HCT116 (cell line): ENCODE measurements around the gene SCYGR3. TPM values are rescaled to one million over a fixed set of nuclear protein-coding genes. Genes with fewer than 3 reads are reported as not detected.

Source experiments
- ATAC-seq: fragments of 200-7000 bp; cut with Tn5 transposase; 2 replicates; pipeline ENCODE4 v1.9.1; 2020; ENCODE audit warnings: mild to moderate bottlenecking, moderate library complexity
- BruUV-seq: library from RNA; stranded (reverse); fragments of 400-500 nt; replicated peaks from 2 replicates; lab custom pipeline; 2021; lab: Mats Ljungman, UMichigan
- CTCF ChIA-PET: fragments of 300-600 bp; sonication (Branson Sonifier 250); formaldehyde crosslinking; loops from one replicate; lab custom pipeline; 2021; ENCODE audit warnings: antibody characterized with exemption; lab: Charles Lee
- POLR2A ChIA-PET: fragments of 300-600, 350-600 bp; sonication (Branson Sonifier 250); formaldehyde crosslinking; loops from one replicate; lab custom pipeline; 2021; ENCODE audit warnings: antibody characterized with exemption; lab: Charles Lee
- RAD21 ChIA-PET, 2 experiments: fragments of 300-600 bp; sonication (Branson Sonifier 250); formaldehyde crosslinking; loops; one replicate each; lab custom pipeline; 2023; ENCODE audit warnings: low total read pairs in 2 of 2; ENCODE audit not compliant: uncharacterized antibody in 2 of 2, unreplicated experiment in 2 of 2, low non-redundant PET in 1 of 2; lab: Charles Lee
- DNase-seq: peaks from one replicate; pipeline ENCODE4 v3.0.0-alpha.2; 2010; ENCODE audit warnings: low read depth, low spot score
- H2AFZ ChIP-seq: fragments of 200-600 bp; shearing (Covaris generic), sonication (generic); 2 replicates; pipeline ENCODE4 v1.6.1; 2017; ENCODE audit warnings: low read depth, mixed run types, mixed read lengths, antibody characterized with exemption, low read length; ENCODE audit not compliant: poor library complexity, severe bottlenecking
- H3K27ac ChIP-seq: 2 replicates; pipeline ENCODE4 v1.5.1; 2012; ENCODE audit warnings: low read depth, low read length
- H3K27me3 ChIP-seq: fragments of 200-600 bp; sonication (generic); 2 replicates; pipeline ENCODE4 v1.6.1; 2016; ENCODE audit warnings: mixed run types, low read length, mixed read lengths; ENCODE audit not compliant: insufficient read depth
- H3K36me3 ChIP-seq, 2 experiments: fragments of 200-500 bp in 1 of 2; fragments of 200-600 bp in 1 of 2; sonication (Bioruptor generic) in 1 of 2; sonication (generic) in 1 of 2; 2 replicates each; pipeline versions ENCODE4 v1.5.1 to v1.6.1; 2014 to 2016; ENCODE audit warnings: low read length in 2 of 2, inconsistent platforms in 1 of 2, mixed read lengths in 1 of 2, mixed run types in 1 of 2; ENCODE audit not compliant: insufficient read depth in 2 of 2, control insufficient read depth in 1 of 2
- H3K4me1 ChIP-seq, 2 experiments: fragments of 200-600 bp in 1 of 2; sonication (generic) in 1 of 2; 2 replicates each; pipeline versions ENCODE4 v1.5.1 to v1.6.1; 2012 to 2017; ENCODE audit warnings: low read length in 2 of 2, inconsistent platforms in 1 of 2, mild to moderate bottlenecking in 1 of 2, mixed read lengths in 1 of 2, mixed run types in 1 of 2, moderate library complexity in 1 of 2; ENCODE audit not compliant: insufficient read depth in 2 of 2, control insufficient read depth in 1 of 2
- H3K4me2 ChIP-seq: fragments of 200-600 bp; sonication (generic); 2 replicates; pipeline ENCODE4 v1.6.1; 2017; ENCODE audit warnings: mixed run types, low read length, mixed read lengths
- H3K4me3 ChIP-seq, 2 experiments: fragments of 200-600 bp in 1 of 2; sonication (generic) in 1 of 2; replicated peaks in 1 of 2; 2 replicates each; pipeline ENCODE4 v1.5.1; 2011 to 2016; ENCODE audit warnings: low read length in 2 of 2, control low read depth in 1 of 2, low read depth in 1 of 2, mild to moderate bottlenecking in 1 of 2, mixed read lengths in 1 of 2, mixed run types in 1 of 2
- H3K79me2 ChIP-seq: fragments of 200-600 bp; sonication (generic); 2 replicates; pipeline ENCODE4 v1.6.1; 2017; ENCODE audit warnings: mild to moderate bottlenecking, mixed run types, low read length, moderate library complexity, mixed read lengths; ENCODE audit not compliant: insufficient read depth
- H3K9ac ChIP-seq: fragments of 200-600 bp; sonication (generic); 2 replicates; pipeline ENCODE4 v1.6.1; 2016; ENCODE audit warnings: low read length, mixed read lengths
- H3K9me2 ChIP-seq: fragments of 200-600 bp; sonication (generic), shearing (Covaris generic); 2 replicates; pipeline ENCODE4 v1.6.1; 2017; ENCODE audit warnings: mixed run types, mild to moderate bottlenecking, moderate library complexity; ENCODE audit not compliant: insufficient read depth
- H3K9me3 ChIP-seq, 2 experiments: fragments of 200-500 bp in 1 of 2; fragments of 200-600 bp in 1 of 2; sonication (Bioruptor generic) in 1 of 2; sonication (generic) in 1 of 2; 2 replicates each; pipeline ENCODE4 v1.6.1; 2014 to 2017; ENCODE audit warnings: low read length in 2 of 2, mixed read lengths in 2 of 2, inconsistent platforms in 1 of 2, low read depth in 1 of 2, mild to moderate bottlenecking in 1 of 2, mixed run types in 1 of 2, moderate library complexity in 1 of 2; ENCODE audit not compliant: control insufficient read depth in 1 of 2, insufficient read depth in 1 of 2
- H4K20me1 ChIP-seq: fragments of 200-600 bp; sonication (generic), shearing (Covaris generic); 2 replicates; pipeline ENCODE4 v1.6.1; 2017; ENCODE audit warnings: mixed run types, mild to moderate bottlenecking, moderate library complexity; ENCODE audit not compliant: insufficient read depth
- CEBPB ChIP-seq: IDR thresholded peaks from 2 replicates; pipeline ENCODE4 v1.6.1; 2012; ENCODE audit warnings: low read depth
- ELF1 ChIP-seq: IDR thresholded peaks from 2 replicates; pipeline ENCODE4 v1.6.1; 2012; ENCODE audit warnings: low read depth, borderline replicate concordance
- EZH2 ChIP-seq: fragments of 200-600 bp; sonication (generic); IDR thresholded peaks from 2 replicates; pipeline ENCODE4 v1.6.1; 2017; ENCODE audit warnings: antibody characterized with exemption, mixed run types
- EZH2phosphoT487 ChIP-seq: fragments of 200-600 bp; IDR thresholded peaks from 2 replicates; pipeline ENCODE4 v1.6.1; 2018; ENCODE audit warnings: antibody characterized with exemption, borderline replicate concordance
- SIN3A ChIP-seq: IDR thresholded peaks from 2 replicates; pipeline ENCODE4 v1.6.1; 2012; ENCODE audit warnings: low read depth
- intact Hi-C: fragments of 100-400 bp; cut with micrococcal nuclease; formaldehyde crosslinking; loops from 2 replicates; pipeline ENCODE4 v1.10.0; 2022
- total RNA-seq: library from RNA; stranded (reverse); gene quantifications from one replicate; pipeline ENCODE4 v1.2.1, GENCODE V29; 2021; ENCODE audit not compliant: unreplicated experiment

Gene SCYGR3
- total RNA-seq, 1 experiment from 2014 or later: not detected

GRCh38 chr2:227661025-227661649, 46.5 kb upstream of the SCYGR3 start:
- no peak for ATAC-seq

GRCh38 chr2:227657199-227657845, 42.7 kb upstream of the SCYGR3 start:
- Histone ChIP-seq H3K4me3 (no peak overlapping the region), H3K9me2 (no peaks in the 10 kb centered on the region), H3K4me1 (peaks cover 0 to 6% of the 10 kb centered on the region in 2 experiments; a peak in 2 of 4 replicates), H3K9me3 (no peaks in the 10 kb centered on the region), H3K9ac (no peak overlapping the region), H3K36me3 (no peaks in the 10 kb centered on the region), H3K4me2 (no peak overlapping the region), H2AFZ (no peak overlapping the region), H3K27me3 (no peaks in the 10 kb centered on the region), H4K20me1 (no peaks in the 10 kb centered on the region), H3K27ac (no peak overlapping the region), H3K79me2 (no peaks in the 10 kb centered on the region)
- TF ChIP-seq CEBPB (no peak), ELF1 (no peak), EZH2phosphoT487 (no peak), EZH2 (no peak)
- POLR2A ChIA-PET: interaction anchor here (1.7 kb wide), 1 partner anchor 109 kb away, joined by 11 read pairs; no protein-coding TSS in a partner anchor
- RAD21 ChIA-PET: interaction anchor here (1.9 kb wide), 2 partner anchors 109 kb away, joined by 19 to 22 read pairs; no protein-coding TSS in a partner anchor
- ATAC-seq (no peak), DNase-seq (no peak)
- BruUV-seq: no TSS peak
- intact Hi-C loops: loop anchor here (5.0 to 10.0 kb wide), 5 partner anchors 90 to 997 kb away; partner anchors contain the start of gene SCYGR8
- CTCF ChIA-PET: interaction anchor here (0.7 to 3.0 kb wide), 11 partner anchors 13 to 252 kb away, joined by 3 to 72 read pairs (median 5); no protein-coding TSS in a partner anchor

More at GRCh38 chr2:227661025-227661649, 46.5 kb upstream of the SCYGR3 start:
- no peaks in the 10 kb centered on the region for H3K27me3 ChIP-seq
- POLR2A ChIA-PET: no interaction called here
- H3K9ac ChIP-seq: no peak overlapping the region
- H3K9me3 ChIP-seq: no peaks in the 10 kb centered on the region
- intact Hi-C loops: no loop called here
- no peak for DNase-seq
- BruUV-seq: no TSS peak
- H4K20me1 ChIP-seq: no peaks in the 10 kb centered on the region
- no peaks in the 10 kb centered on the region for H3K36me3 ChIP-seq
- RAD21 ChIA-PET: no interaction called here
- no peaks in the 10 kb centered on the region for H3K79me2 ChIP-seq
- H3K4me1 ChIP-seq: no peaks in the 10 kb centered on the region
- CTCF ChIA-PET: no interaction called here
- H3K4me3 ChIP-seq: no peak overlapping the region
- no peak overlapping the region for H3K4me2 ChIP-seq
- H3K27ac ChIP-seq: no peak overlapping the region
- H3K9me2 ChIP-seq: no peaks in the 10 kb centered on the region
- H2AFZ ChIP-seq: no peak overlapping the region
- no peak for TF ChIP-seq SIN3A
